ENCODE results near the gene ST3GAL4. TPM values are rescaled to one million over a fixed set of nuclear protein-coding genes. Genes with fewer than 3 reads are reported as not detected.

Gene ST3GAL4
- total RNA-seq, 1 donor from 2014 or later = 15.9 TPM

DNA sequence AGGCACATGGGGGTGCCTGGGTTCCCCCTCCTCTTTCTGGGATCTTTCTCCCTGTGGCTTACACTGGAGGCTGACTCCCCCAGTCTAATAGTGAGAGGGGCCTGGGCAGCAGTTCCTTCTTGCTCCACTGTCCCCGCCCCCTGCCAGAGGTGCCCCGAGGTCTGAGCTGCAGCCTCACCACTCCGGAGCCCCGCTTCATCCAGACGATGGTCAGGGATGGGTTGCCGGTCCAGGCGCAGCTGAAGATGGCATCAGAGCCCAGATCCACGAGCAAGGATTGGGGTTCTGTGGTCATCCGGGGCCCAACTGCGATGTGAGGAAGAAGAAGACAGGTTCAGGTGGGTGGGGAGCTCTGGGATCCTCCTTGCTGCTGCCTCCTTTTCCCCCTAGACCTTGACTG is 91.1 kb downstream of the ST3GAL4 start:
- no peak for DNase-seq (ENCODE audit: low read depth)
- no peak overlapping the region for H3K4me3 ChIP-seq (ENCODE audit: low read depth, low read length)
- TF ChIP-seq, protein P1, sequence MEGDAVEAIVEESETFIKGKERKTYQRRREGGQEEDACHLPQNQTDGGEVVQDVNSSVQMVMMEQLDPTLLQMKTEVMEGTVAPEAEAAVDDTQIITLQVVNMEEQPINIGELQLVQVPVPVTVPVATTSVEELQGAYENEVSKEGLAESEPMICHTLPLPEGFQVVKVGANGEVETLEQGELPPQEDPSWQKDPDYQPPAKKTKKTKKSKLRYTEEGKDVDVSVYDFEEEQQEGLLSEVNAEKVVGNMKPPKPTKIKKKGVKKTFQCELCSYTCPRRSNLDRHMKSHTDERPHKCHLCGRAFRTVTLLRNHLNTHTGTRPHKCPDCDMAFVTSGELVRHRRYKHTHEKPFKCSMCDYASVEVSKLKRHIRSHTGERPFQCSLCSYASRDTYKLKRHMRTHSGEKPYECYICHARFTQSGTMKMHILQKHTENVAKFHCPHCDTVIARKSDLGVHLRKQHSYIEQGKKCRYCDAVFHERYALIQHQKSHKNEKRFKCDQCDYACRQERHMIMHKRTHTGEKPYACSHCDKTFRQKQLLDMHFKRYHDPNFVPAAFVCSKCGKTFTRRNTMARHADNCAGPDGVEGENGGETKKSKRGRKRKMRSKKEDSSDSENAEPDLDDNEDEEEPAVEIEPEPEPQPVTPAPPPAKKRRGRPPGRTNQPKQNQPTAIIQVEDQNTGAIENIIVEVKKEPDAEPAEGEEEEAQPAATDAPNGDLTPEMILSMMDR (conservative IDR thresholded peaks at IDR 0.05; ENCODE audit: low read depth, low read length) = no peak

DNA sequence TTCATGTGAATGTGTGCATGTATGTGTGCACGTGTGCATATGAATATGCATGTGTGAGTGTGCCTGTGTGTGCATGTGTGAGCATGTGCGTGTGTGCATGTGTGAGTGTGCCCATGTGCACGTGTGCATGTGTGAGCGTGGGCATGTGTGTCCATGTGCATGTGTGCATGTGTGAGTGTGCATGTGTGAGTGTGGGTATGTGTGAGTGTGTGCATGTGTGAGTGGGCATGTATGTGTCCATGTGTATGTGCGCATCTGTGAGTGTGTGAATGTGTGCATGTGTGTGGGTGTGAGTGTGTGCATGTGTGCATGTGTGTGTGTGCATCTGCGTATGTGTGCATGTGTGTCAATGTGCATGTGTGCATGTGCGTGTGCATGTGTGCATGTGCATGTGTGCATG is 94.7 kb downstream of the ST3GAL4 start:
- H3K4me3 ChIP-seq (ENCODE audit: low read depth, low read length) = no peak overlapping the region
- TF ChIP-seq, protein P1 (conservative IDR thresholded peaks at IDR 0.05; ENCODE audit: low read depth, low read length) = no peak
- DNase-seq (ENCODE audit: low read depth) = no peak

DNA sequence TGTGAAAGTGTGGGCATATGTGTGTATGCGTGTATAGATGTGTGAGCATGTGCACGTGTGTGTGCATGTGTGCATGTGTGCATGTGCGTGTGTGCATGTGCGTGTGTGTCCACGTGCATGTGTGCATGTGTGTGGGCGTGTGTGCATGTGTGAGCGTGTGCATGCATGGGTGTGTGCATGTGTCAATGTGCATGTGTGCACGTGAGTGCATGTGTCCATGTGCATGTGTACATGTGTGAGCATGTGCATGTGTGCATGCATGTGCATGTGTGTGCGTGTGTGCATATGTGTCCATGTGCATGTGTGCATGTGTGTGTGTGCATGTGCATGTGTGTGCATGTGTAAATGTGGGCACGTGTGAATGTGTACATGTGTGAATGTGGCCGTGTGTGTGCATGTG is 95.3 kb downstream of the ST3GAL4 start:
- TF ChIP-seq, protein P1 (conservative IDR thresholded peaks at IDR 0.05; ENCODE audit: low read depth, low read length) = no peak
- H3K4me3 ChIP-seq (ENCODE audit: low read depth, low read length) = no peak overlapping the region
- no peak for DNase-seq (ENCODE audit: low read depth)

DNA sequence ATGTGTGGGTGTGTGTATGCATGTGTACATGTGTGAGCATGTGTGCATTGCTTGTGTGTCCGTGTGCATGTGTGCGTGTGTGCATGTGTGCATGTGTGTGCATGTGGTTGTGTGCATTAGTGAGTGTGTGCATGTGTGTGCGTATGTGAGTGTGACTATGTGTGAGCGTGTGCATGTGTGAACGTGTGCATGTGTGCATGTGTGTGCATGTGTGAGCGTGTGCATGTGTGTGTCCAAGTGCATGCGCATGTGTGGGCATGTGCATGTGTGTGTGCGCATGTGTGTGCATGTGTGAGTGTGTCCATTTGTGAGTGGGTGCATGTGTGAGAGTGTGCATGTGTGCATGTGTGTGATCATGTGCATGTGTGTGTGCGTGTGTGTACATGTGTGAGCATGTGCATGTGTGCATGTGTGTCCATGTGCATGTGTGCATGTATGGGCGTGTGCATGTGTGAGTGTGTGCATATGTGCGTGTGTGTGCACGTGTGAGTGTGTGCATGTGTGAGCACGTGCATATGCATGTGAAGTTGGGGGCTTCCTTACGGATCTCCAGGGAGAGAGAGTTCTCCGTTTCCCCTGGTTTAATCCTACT is 95.8 kb downstream of the ST3GAL4 start:
- no peak overlapping the region for H3K4me3 ChIP-seq (ENCODE audit: low read depth, low read length)
- TF ChIP-seq, protein P1 (conservative IDR thresholded peaks at IDR 0.05; ENCODE audit: low read depth, low read length) = no peak
- no peak for DNase-seq (ENCODE audit: low read depth)

DNA sequence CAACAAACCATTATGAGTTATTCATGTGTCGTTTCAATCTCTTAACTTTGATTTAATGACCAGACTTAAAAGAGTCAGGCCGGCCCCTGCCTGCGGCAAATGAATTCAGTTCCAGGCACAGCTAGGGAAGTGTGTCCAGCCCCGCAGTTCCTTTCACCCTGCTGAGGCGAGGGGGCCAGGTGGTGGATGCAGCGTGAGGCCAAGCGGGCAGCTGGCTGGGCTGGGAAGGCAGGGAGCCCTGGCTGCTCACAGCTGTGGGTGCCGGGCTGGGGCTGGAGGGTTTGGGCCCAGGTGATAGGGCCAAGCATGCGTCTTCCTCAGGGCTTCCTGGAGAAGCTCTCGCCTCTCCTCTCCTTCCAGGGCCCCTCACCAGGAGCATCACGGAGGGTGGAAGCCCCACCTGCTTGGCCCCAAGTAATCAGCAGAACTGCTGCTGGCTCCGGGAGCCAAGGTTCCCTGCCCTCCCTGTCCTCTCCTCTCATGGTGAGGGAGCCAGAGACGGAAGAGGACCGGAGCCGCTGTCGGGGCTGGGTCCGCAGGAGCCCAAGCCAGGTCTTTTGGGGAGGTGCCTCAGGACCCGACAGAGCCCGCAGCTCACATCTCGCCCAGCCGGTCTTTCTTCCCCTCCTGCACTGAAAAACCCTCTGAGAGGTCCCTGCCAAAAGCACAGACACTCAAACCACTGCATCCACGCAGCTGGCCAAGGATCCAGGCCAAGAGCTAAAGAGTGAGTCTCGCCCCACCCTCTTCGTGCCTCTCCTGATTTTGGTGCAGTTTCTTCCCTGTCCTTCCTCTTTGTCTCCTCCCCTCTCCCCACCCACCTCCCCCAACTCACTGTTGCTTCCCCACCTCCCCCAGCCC is 97.0 kb downstream of the ST3GAL4 start:
- DNase-seq (ENCODE audit: low read depth) = no peak
- TF ChIP-seq, protein P1 (conservative IDR thresholded peaks at IDR 0.05; ENCODE audit: low read depth, low read length) = no peak
- no peak overlapping the region for H3K4me3 ChIP-seq (ENCODE audit: low read depth, low read length)

DNA sequence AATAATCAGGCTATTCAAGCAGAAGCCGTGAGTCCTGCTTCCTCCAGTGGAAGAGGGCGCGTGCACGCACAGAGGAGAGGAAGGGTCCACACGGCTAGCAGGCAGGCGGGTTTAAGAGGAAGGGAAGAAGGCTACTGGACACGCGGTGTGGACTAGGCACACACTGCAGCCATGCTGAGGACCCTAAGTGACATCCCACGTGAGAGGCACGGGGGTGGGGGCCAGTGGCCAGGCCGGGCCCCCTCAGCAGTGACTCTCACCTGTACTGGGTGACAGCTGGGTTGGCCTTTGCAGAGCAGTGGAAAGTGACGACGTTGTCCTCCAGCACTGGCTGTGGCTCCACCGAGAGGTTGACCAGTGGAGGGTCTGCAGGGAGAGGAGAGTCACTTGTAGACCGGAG is 100.6 kb downstream of the ST3GAL4 start:
- TF ChIP-seq, protein P1 (conservative IDR thresholded peaks at IDR 0.05; ENCODE audit: low read depth, low read length) = no peak
- no peak for DNase-seq (ENCODE audit: low read depth)
- no peak overlapping the region for H3K4me3 ChIP-seq (ENCODE audit: low read depth, low read length)
